Forelimb muscle (tissue), 1 donor: ENCODE results near the gene TELO2. TPM values are rescaled to one million over a fixed set of nuclear protein-coding genes. Genes with fewer than 3 reads are reported as not detected.

Experiments used
- DNase-seq: peaks from one replicate; pipeline ENCODE4 v3.0.0-alpha.2; 2013; ENCODE audit warnings: low read depth
- polyA plus RNA-seq: library from polyadenylated mRNA; unstranded; fragments of 120-200 nt; gene quantifications from one replicate; pipeline ENCODE4 v1.2.1, GENCODE V29; 2013; ENCODE audit not compliant: insufficient read length

Gene TELO2
- polyA plus RNA-seq, 1 donor, result 30.8 TPM

DNA sequence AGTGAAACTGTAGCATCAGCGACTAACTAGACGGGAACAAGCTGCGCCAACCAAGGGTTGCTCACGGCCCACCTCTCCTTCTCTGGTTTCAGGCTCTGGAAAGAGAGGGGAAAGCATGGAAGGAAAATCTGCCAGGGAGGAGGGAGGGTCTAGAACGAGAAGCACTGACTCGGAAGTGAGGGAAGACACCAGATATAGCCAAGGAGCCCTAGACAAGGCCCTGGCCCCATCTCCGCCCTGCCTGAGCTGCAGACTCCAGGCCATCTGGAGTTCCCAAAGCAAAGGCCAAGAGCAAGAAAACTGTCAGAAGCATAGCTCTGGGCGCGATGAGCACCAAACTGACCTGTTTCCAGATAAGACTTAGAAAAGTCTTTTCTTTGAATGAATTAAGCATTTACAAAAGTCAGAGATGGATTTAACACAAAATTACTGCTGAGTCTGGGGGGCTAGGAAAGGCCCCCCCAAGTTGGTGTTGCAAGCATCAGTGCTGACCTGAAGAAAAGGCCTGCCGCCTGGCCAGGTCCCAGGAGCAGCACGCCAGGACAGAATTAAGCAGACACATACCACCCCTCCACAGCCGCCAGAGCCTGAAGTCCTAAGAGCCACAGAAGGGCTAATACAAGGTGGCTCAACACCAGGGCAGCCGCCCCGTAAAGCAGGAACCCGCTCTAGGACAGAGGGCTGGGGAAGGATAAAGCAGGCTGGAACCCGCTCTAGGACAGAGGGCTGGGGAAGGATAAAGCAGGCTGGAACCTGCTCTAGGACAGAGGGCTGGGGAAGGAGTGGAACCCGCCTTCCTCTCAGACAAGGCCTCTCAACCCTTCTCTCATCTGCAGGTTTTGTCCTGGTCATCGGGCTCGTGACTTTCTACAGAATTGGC is 61.0 kb downstream of the TELO2 start:
- DNase-seq, result no peak

DNA sequence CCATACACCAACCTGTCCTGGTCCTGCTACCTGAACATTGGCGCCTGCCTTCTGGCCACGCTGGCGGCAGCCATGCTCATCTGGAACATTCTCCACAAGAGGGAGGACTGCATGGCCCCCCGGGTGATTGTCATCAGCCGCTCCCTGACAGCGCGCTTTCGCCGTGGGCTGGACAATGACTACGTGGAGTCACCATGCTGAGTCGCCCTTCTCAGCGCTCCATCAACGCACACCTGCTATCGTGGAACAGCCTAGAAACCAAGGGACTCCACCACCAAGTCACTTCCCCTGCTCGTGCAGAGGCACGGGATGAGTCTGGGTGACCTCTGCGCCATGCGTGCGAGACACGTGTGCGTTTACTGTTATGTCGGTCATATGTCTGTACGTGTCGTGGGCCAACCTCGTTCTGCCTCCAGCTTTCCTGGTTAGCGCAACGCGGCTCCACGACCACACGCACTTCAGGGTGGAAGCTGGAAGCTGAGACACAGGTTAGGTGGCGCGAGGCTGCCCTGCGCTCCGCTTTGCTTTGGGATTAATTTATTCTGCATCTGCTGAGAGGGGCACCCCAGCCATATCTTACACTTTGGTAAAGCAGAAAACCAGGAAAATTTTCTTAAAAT is 61.8 kb downstream of the TELO2 start:
- no peak for DNase-seq

DNA sequence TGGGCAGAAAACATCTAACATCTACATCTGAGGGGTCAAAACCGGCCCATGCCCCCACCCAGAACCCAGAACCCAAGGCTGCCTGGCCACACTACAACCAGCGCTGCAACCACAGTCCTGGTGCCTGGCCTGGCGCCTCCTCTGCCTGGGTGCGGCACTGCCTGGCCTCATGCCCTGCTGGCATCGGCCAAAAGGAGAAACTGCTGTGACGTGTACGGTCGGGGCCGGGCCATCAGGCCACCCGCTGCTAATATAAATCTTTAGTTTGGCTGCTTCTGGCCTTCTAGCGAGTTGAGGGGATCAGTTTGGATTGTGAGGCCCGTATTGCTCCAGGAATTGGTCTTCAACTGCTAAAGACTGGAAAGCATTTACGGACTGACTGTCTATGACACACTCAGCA is 63.1 kb downstream of the TELO2 start:
- no peak for DNase-seq

DNA sequence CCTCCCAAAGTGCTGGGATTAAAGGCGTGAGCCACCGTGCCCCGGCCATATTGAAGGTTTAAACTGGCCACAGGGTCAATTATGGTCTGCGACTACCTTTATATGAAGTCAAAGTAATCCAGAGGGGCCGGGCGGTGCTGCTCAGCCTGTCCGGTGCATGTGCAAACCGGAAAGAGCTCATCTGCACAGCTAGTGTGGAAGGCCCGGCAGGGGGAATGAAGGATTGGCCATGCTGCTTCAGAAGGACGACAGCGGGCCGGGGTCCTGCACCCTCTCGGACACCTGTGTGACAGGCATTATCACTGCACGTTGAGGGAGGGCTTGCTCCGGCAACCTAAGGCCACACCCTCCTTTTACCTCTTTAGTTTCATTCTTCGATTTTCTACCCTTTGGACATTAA is 63.9 kb downstream of the TELO2 start:
- no peak for DNase-seq

DNA sequence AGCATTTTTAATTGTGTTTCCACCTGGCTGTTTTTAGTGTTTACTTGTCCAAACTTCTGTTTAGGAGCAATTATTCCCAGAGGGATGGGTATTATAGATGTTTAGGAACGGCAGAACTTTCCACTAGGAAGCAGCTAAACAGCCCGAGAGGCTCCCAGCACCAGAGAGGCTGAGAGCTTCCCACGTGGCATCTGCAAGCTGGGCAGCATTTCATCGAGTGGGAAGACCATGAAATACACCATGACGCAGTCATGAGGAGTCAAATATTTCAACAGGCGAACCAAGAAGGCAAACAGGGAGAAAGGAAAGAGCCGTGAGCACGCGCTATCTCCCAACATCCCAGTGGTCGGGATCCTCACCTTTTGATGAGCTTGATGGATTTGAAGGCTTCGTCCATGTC is 64.4 kb downstream of the TELO2 start:
- no peak for DNase-seq

DNA sequence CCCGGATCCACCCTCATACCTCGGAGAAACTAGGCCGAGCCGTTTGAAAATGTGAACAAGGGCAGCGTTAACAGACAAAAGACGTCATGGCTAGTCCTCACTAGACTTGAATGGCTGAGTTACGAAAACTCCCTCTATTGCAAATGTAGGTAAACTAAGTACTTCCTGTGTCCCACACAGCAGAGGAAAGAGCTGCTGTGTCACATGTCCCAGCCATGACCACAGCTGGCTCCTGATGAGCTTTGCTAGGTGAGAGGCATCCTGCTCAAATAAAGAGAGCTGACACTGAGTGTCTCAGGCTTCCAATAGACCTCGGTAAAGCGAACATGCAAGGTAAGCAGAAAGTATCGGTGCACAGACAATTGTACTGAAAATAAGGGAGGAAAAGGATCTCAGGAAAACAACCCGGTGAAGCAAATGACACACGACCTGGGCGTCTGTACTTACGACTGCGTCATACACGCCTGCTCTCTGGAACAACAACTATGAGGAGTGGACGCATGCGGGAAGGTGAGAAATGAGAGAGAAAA is 66.4 kb downstream of the TELO2 start:
- no peak for DNase-seq

Other genes starting within 250 kb of the TELO2 start
- 0.49 TPM for gene TPSD1, start 237.3 kb upstream of the TELO2 start, polyA plus RNA-seq
- gene UBE2I, start 183.7 kb upstream of the TELO2 start, polyA plus RNA-seq, result 91.1 TPM
- 0.65 TPM for gene BAIAP3, start 159.7 kb upstream of the TELO2 start, polyA plus RNA-seq
- gene TSR3, start 141.5 kb upstream of the TELO2 start, polyA plus RNA-seq, result 49.3 TPM
- 39.1 TPM for gene GNPTG, start 141.4 kb upstream of the TELO2 start, polyA plus RNA-seq
- gene UNKL, start 78.7 kb upstream of the TELO2 start, polyA plus RNA-seq, result 7.5 TPM
- gene UQCC4, start 72.6 kb upstream of the TELO2 start, polyA plus RNA-seq, result 11.5 TPM
- 0.20 TPM for gene PERCC1, start 62.3 kb upstream of the TELO2 start, polyA plus RNA-seq
- gene CCDC154, start 48.8 kb upstream of the TELO2 start, polyA plus RNA-seq, result 2.3 TPM
- gene CLCN7, start 18.3 kb upstream of the TELO2 start, polyA plus RNA-seq, result 33.0 TPM
- gene PTX4, start 4.4 kb upstream of the TELO2 start, polyA plus RNA-seq, result 0.53 TPM
- gene TMEM204, start 40.3 kb downstream of the TELO2 start, polyA plus RNA-seq, result 12.3 TPM
- gene IFT140, start 118.7 kb downstream of the TELO2 start, polyA plus RNA-seq, result 8.7 TPM
- 19.0 TPM for gene CRAMP1, start 119.0 kb downstream of the TELO2 start, polyA plus RNA-seq
- gene JPT2, start 184.9 kb downstream of the TELO2 start, polyA plus RNA-seq, result 40.5 TPM
- gene MAPK8IP3, start 212.8 kb downstream of the TELO2 start, polyA plus RNA-seq, result 53.6 TPM